ENCODE measurements around the gene SMCR8. TPM values are rescaled to one million over a fixed set of nuclear protein-coding genes. Genes with fewer than 3 reads are reported as not detected.

The SMCR8 gene
- total and polyA plus RNA-seq, 2 of the 13 experiments (the other 11 are each of a cell fraction or from before 2014, with no cell fraction given) = 7.6 to 11.8 TPM

DNA sequence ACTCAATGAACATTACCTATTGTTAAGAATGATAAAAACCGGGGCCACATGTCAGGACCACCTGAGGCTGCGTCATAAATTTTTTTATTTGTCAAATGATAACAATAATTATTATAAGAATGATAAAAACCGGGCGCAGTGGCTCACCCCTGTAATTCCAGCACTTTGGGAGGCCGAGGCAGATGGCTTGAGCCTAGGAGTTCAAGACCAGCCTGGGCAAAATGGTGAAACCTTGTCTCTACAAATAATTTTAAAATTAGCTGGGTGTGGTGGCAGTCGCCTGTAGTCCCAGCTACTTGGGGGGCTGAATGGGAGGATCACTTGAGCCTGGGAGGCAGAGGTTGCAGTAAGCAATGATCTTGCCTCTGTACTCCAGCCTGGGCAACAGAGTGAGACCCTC lies 49.1 kb downstream of the SMCR8 start:
- H3K27ac ChIP-seq (ENCODE audit: extremely low read length, insufficient read depth, low read length) = no peak overlapping the region

DNA sequence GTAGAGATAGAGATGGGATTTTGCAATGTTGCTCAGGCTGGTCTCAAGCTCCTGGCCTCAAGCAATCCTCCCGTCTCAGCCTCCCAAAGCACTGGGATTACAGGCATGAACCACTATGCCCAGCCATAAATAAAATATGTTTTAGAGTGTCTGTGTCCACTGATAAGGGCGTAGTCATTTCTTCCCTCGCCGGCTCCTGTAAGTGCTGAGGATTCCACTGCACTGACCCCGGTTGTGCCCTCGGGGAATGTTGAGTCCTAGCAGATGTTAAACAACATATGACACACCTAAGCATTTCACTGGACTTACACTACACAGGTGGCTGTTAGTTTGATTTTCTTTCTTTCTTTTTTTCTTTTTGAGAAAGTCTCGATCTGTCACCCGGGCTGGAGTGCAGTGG lies 53.9 kb downstream of the SMCR8 start:
- Histone ChIP-seq H3K9me3 (ENCODE audit: low read length) (no peaks in the 10 kb centered on the region), H3K36me3 (replicated peaks in 1 of 2; ENCODE audit: control insufficient read depth in 1 of 2, insufficient read depth in 2 of 2, low read length in 2 of 2) (no peaks in the 10 kb centered on the region), H3K27ac (ENCODE audit: extremely low read length, insufficient read depth, low read length) (no peak overlapping the region), H3K4me3 (replicated peaks in 1 of 3; ENCODE audit: insufficient read depth in 1 of 3, low read depth in 2 of 3, low read length in 3 of 3) (no peak overlapping the region), H3K79me2 (ENCODE audit: insufficient read depth, low read length) (no peaks in the 10 kb centered on the region), H3K4me1 (ENCODE audit: insufficient read depth, low read length) (no peaks in the 10 kb centered on the region), H3K27me3 (ENCODE audit: control insufficient read depth in 1 of 2, insufficient read depth in 2 of 2, low read length in 2 of 2) (no peaks in the 10 kb centered on the region; a peak in 1 of 5 replicates), H4K20me1 (ENCODE audit: insufficient read depth, low read length) (no peaks in the 10 kb centered on the region), H2AFZ (ENCODE audit: low read length) (no peak overlapping the region), H3K9ac (ENCODE audit: insufficient read depth, low read depth, low read length) (no peak overlapping the region), H3K4me2 (ENCODE audit: low read depth, low read length) (no peak overlapping the region)
- intact Hi-C loops (cut with micrococcal nuclease; ENCODE audit: unreplicated experiment) = loop anchor here (10.0 kb wide), 1 partner anchor 54 kb away; the partner anchor contains the start of genes SMCR8 and TOP3A
- in situ Hi-C loops (cut with HindIII; ENCODE audit: extremely low pct_ligation_motif_present, low pct_unique_long_range_greater_than_20kb) = no loop called here
- CTCF ChIA-PET (ENCODE audit: low intra/inter-chr PET ratio, low total read pairs) = no interaction called here
- no peak for FAIRE-seq
- DNase-seq (ENCODE audit: low spot score) = no peak
- ATAC-seq = no peak
- no TSS peak for BruUV-seq (replicated peaks)
- POLR2A ChIA-PET = no interaction called here
- WGBS (ENCODE audit: low lambda C conversion rate) = 33% methylated on average over 8 of the region's 8 CpGs
- no peak for TF ChIP-seq ZNF460 (CRISPR knock-in tag; IDR thresholded peaks at IDR 0.05; ENCODE audit: borderline replicate concordance)
- TF ChIP-seq PHF8 (CRISPR knock-in tag; IDR thresholded peaks at IDR 0.05) = no peak
- TF ChIP-seq REPIN1 (CRISPR knock-in tag; IDR thresholded peaks at IDR 0.05; ENCODE audit: borderline replicate concordance, low read depth) = no peak
- TF ChIP-seq DNMT3B (CRISPR knock-in tag; conservative IDR thresholded peaks at IDR 0.05) = no peak
- TF ChIP-seq AHR (CRISPR knock-in tag; IDR thresholded peaks at IDR 0.05) = no peak
- no peak for TF ChIP-seq ETV5 (CRISPR knock-in tag; IDR thresholded peaks at IDR 0.05; ENCODE audit: borderline replicate concordance)
- TF ChIP-seq, protein P1, sequence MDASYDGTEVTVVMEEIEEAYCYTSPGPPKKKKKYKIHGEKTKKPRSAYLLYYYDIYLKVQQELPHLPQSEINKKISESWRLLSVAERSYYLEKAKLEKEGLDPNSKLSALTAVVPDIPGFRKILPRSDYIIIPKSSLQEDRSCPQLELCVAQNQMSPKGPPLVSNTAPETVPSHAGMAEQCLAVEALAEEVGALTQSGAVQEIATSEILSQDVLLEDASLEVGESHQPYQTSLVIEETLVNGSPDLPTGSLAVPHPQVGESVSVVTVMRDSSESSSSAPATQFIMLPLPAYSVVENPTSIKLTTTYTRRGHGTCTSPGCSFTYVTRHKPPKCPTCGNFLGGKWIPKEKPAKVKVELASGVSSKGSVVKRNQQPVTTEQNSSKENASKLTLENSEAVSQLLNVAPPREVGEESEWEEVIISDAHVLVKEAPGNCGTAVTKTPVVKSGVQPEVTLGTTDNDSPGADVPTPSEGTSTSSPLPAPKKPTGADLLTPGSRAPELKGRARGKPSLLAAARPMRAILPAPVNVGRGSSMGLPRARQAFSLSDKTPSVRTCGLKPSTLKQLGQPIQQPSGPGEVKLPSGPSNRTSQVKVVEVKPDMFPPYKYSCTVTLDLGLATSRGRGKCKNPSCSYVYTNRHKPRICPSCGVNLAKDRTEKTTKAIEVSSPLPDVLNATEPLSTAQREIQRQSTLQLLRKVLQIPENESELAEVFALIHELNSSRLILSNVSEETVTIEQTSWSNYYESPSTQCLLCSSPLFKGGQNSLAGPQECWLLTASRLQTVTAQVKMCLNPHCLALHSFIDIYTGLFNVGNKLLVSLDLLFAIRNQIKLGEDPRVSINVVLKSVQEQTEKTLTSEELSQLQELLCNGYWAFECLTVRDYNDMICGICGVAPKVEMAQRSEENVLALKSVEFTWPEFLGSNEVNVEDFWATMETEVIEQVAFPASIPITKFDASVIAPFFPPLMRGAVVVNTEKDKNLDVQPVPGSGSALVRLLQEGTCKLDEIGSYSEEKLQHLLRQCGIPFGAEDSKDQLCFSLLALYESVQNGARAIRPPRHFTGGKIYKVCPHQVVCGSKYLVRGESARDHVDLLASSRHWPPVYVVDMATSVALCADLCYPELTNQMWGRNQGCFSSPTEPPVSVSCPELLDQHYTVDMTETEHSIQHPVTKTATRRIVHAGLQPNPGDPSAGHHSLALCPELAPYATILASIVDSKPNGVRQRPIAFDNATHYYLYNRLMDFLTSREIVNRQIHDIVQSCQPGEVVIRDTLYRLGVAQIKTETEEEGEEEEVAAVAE (CRISPR knock-in tag; IDR thresholded peaks at IDR 0.05; ENCODE audit: borderline replicate concordance) = no peak
- no peak for TF ChIP-seq RBAK (CRISPR knock-in tag; IDR thresholded peaks at IDR 0.05)

More for the DNA sequence above, 49.1 kb downstream of the SMCR8 start:
- peaks cover 20% of the 10 kb centered on the region for H3K4me1 ChIP-seq (ENCODE audit: insufficient read depth, low read length)
- H3K4me3 ChIP-seq (replicated peaks in 1 of 3; ENCODE audit: insufficient read depth in 1 of 3, low read depth in 2 of 3, low read length in 3 of 3) = no peak overlapping the region
- in situ Hi-C loops (cut with HindIII; ENCODE audit: extremely low pct_ligation_motif_present, low pct_unique_long_range_greater_than_20kb) (no loop called here), intact Hi-C loops (cut with micrococcal nuclease; ENCODE audit: unreplicated experiment) (loop anchor here (10.0 kb wide), 1 partner anchor 49 kb away; the partner anchor contains the start of genes SMCR8 and TOP3A)
- no peak overlapping the region for H3K4me2 ChIP-seq (ENCODE audit: low read depth, low read length)
- no peaks in the 10 kb centered on the region for H3K9me3 ChIP-seq (ENCODE audit: low read length)
- WGBS (ENCODE audit: low lambda C conversion rate) = 92% methylated on average over 6 of the region's 6 CpGs
- FAIRE-seq (no peak), ATAC-seq (no peak), DNase-seq (ENCODE audit: low spot score) (no peak)
- H3K36me3 ChIP-seq (replicated peaks in 1 of 2; ENCODE audit: control insufficient read depth in 1 of 2, insufficient read depth in 2 of 2, low read length in 2 of 2) = no peaks in the 10 kb centered on the region
- peaks cover 13% of the 10 kb centered on the region for H3K79me2 ChIP-seq (ENCODE audit: insufficient read depth, low read length)
- no peak overlapping the region for H2AFZ ChIP-seq (ENCODE audit: low read length)
- no peak overlapping the region for H3K9ac ChIP-seq (ENCODE audit: insufficient read depth, low read depth, low read length)
- no TSS peak for BruUV-seq (replicated peaks)
- POLR2A ChIA-PET = interaction anchor here (2.0 to 2.1 kb wide), 2 partner anchors 140 to 181 kb away, joined by 7 to 9 read pairs; partner anchors contain the start of gene ALKBH5
- CTCF ChIA-PET (ENCODE audit: low intra/inter-chr PET ratio, low total read pairs) = no interaction called here
- H4K20me1 ChIP-seq (ENCODE audit: insufficient read depth, low read length) = no peaks in the 10 kb centered on the region
- no peaks in the 10 kb centered on the region; a peak in 1 of 5 replicates for H3K27me3 ChIP-seq (ENCODE audit: control insufficient read depth in 1 of 2, insufficient read depth in 2 of 2, low read length in 2 of 2)
- no peak for TF ChIP-seq ZNF629 (CRISPR knock-in tag; conservative IDR thresholded peaks at IDR 0.05)
- no peak for TF ChIP-seq TAF15 (IDR thresholded peaks at IDR 0.05; ENCODE audit: low read depth, low read length, poor library complexity, severe bottlenecking)
- no peak for TF ChIP-seq MTA1 (CRISPR knock-in tag; IDR thresholded peaks at IDR 0.05; ENCODE audit: borderline replicate concordance)
- TF ChIP-seq, protein P2, sequence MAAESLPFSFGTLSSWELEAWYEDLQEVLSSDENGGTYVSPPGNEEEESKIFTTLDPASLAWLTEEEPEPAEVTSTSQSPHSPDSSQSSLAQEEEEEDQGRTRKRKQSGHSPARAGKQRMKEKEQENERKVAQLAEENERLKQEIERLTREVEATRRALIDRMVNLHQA (CRISPR knock-in tag; IDR thresholded peaks at IDR 0.05) = no peak
- TF ChIP-seq CENPX (CRISPR knock-in tag; IDR thresholded peaks at IDR 0.05) = no peak
- TF ChIP-seq ZNF777 (CRISPR knock-in tag; IDR thresholded peaks at IDR 0.05) = no peak
- no peak for TF ChIP-seq RELA (CRISPR knock-in tag; IDR thresholded peaks at IDR 0.05)
- no peak for TF ChIP-seq ATM (IDR thresholded peaks at IDR 0.05; ENCODE audit: borderline replicate concordance)
- no peak for TF ChIP-seq ZNF547 (CRISPR knock-in tag; IDR thresholded peaks at IDR 0.05)
- TF ChIP-seq ZSCAN31 (CRISPR knock-in tag; IDR thresholded peaks at IDR 0.05; ENCODE audit: low read depth) = no peak
- TF ChIP-seq, protein P3, sequence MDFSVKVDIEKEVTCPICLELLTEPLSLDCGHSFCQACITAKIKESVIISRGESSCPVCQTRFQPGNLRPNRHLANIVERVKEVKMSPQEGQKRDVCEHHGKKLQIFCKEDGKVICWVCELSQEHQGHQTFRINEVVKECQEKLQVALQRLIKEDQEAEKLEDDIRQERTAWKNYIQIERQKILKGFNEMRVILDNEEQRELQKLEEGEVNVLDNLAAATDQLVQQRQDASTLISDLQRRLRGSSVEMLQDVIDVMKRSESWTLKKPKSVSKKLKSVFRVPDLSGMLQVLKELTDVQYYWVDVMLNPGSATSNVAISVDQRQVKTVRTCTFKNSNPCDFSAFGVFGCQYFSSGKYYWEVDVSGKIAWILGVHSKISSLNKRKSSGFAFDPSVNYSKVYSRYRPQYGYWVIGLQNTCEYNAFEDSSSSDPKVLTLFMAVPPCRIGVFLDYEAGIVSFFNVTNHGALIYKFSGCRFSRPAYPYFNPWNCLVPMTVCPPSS (IDR thresholded peaks at IDR 0.05) = no peak
